Ishikawa (cell line): Measurements from ENCODE around the gene MADD.

Experiments
- RAD21 ChIP-seq: IDR thresholded peaks from 2 replicates; pipeline ENCODE4 v1.6.1; 2012; ENCODE audit warnings: low read depth
- ZBTB7A ChIP-seq: IDR thresholded peaks from 2 replicates; pipeline ENCODE4 v1.6.1; 2012; ENCODE audit warnings: low read depth
- TF ChIP-seq, protein P1 (sequence below): IDR thresholded peaks from 2 replicates; pipeline ENCODE4 v1.6.1; 2012

DNA sequence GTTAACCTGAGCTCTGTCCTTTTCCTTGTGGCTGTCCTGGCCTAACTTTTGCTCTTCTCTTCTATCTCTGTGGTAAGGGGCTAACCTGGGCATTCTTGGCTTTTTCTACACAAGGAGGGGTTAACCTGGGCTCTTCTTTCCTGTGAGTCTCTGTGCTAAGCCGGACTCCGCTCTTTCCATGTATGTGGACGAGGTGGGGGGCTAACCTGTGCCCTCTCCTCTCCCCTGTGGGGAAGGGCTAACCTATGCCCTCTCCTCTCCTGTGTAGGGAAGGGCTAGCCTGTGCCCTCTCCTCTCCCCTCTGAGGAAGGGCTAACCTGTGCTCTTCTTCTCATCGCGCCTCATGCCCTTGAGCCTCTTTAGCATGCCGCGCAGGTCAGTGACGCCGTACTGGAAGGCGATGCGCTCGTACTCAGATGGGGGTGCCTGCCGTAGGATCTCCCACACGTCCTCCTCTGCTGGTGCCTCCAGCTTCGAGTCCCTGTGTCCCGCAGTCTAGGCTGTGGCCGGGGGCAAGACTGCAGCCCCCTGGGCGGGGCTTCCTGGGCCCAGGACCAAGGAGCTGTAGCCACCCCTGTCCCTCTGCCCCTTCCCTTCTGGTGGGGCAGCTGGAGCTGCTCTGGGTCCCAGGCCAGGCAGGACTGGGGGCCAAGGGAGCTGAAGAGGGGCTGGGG, 76.1 kb downstream of the MADD start:
- TF ChIP-seq, protein P1, sequence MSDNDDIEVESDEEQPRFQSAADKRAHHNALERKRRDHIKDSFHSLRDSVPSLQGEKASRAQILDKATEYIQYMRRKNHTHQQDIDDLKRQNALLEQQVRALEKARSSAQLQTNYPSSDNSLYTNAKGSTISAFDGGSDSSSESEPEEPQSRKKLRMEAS, result no peak
- TF ChIP-seq ZBTB7A (no peak), RAD21 (no peak)
